Measurements from ENCODE around the gene SLC29A2.

The SLC29A2 gene

DNA sequence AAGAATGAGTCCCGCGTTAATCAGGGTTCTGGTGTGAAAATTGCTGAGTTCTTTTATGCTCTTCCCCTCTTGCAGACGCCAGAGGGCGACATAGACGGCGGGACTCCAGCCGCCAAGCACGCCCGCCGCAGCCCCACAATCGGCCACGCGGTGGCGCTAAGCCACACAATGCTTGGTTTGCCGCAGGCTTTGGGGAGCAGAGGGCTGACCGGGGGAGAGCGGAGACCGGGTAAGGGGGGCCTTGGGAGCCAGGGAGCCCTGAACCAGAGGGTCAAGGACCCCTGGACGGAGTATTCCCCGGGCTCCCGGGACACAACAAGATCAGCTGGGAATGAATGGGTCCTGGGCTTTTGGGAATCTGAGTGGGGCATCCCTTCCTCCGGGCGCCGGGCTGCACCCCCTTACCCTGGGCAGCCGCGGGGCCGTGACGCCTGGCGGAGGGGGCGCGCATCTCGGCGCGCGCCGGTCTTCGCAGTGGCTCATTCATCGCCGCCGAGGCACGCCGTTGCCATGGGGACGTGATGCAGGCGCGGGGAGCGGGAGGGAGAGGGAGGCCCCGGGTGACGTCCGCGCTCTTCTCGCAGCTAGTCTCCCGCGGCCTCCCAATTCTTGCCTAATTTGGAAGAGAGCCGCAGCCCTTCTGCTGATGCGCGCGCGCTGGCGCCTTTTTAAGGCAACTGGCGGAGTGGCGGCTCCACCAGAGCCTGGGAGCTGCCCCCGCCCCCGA is 37.1 kb upstream of the SLC29A2 start (continued):
- no peak for TF ChIP-seq ZNF664 (tag by site-specific recombination; IDR thresholded peaks at IDR 0.05)
- TF ChIP-seq ZNF121 (tag by site-specific recombination; IDR thresholded peaks at IDR 0.05), result no peak
- TF ChIP-seq GLI2 (tag by site-specific recombination; IDR thresholded peaks at IDR 0.05; ENCODE audit: borderline replicate concordance, low read depth), result no peak
- no peak for TF ChIP-seq ZBTB1 (tag by site-specific recombination; IDR thresholded peaks at IDR 0.05)
- TF ChIP-seq ZNF169 (tag by site-specific recombination; IDR thresholded peaks at IDR 0.05), result no peak
- peak; percentile 65; the same call in 1 of the 2 replicates for TF ChIP-seq GLIS1 (tag by site-specific recombination; IDR thresholded peaks at IDR 0.05)
- no peak; the same call in 1 of the 2 replicates for TF ChIP-seq ZNF777 (tag by site-specific recombination; IDR thresholded peaks at IDR 0.05; ENCODE audit: borderline replicate concordance)
- no peak for TF ChIP-seq ZNF19 (tag by site-specific recombination; IDR thresholded peaks at IDR 0.05; ENCODE audit: low read depth)
- peak; percentile 92 for TF ChIP-seq ZBTB26 (tag by site-specific recombination; optimal IDR thresholded peaks at IDR 0.05)
- no peak for TF ChIP-seq ZBTB6 (tag by site-specific recombination; IDR thresholded peaks at IDR 0.05)
- no peak for TF ChIP-seq ZNF112 (tag by site-specific recombination; IDR thresholded peaks at IDR 0.05)
- no peak for TF ChIP-seq KLF7 (tag by site-specific recombination; IDR thresholded peaks at IDR 0.05; ENCODE audit: borderline replicate concordance)
- TF ChIP-seq ZNF48 (tag by site-specific recombination; IDR thresholded peaks at IDR 0.05), result no peak
- TF ChIP-seq, protein P1, sequence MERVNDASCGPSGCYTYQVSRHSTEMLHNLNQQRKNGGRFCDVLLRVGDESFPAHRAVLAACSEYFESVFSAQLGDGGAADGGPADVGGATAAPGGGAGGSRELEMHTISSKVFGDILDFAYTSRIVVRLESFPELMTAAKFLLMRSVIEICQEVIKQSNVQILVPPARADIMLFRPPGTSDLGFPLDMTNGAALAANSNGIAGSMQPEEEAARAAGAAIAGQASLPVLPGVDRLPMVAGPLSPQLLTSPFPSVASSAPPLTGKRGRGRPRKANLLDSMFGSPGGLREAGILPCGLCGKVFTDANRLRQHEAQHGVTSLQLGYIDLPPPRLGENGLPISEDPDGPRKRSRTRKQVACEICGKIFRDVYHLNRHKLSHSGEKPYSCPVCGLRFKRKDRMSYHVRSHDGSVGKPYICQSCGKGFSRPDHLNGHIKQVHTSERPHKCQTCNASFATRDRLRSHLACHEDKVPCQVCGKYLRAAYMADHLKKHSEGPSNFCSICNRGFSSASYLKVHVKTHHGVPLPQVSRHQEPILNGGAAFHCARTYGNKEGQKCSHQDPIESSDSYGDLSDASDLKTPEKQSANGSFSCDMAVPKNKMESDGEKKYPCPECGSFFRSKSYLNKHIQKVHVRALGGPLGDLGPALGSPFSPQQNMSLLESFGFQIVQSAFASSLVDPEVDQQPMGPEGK (tag by site-specific recombination; IDR thresholded peaks at IDR 0.05), result peak; percentile 91
- TF ChIP-seq FEZF1 (tag by site-specific recombination; IDR thresholded peaks at IDR 0.05), result no peak
- no peak for TF ChIP-seq HOXA7 (CRISPR knock-in tag; IDR thresholded peaks at IDR 0.05; ENCODE audit: borderline replicate concordance)
- no peak for TF ChIP-seq KLF1 (tag by site-specific recombination; IDR thresholded peaks at IDR 0.05)
- TF ChIP-seq ZSCAN16 (tag by site-specific recombination; IDR thresholded peaks at IDR 0.05), result no peak
- peak; percentile 23; the same call in 1 of the 2 replicates for TF ChIP-seq SP2 (tag by site-specific recombination; IDR thresholded peaks at IDR 0.05)
- TF ChIP-seq ZNF692 (tag by site-specific recombination; IDR thresholded peaks at IDR 0.05), result no peak
- TF ChIP-seq, protein P2, sequence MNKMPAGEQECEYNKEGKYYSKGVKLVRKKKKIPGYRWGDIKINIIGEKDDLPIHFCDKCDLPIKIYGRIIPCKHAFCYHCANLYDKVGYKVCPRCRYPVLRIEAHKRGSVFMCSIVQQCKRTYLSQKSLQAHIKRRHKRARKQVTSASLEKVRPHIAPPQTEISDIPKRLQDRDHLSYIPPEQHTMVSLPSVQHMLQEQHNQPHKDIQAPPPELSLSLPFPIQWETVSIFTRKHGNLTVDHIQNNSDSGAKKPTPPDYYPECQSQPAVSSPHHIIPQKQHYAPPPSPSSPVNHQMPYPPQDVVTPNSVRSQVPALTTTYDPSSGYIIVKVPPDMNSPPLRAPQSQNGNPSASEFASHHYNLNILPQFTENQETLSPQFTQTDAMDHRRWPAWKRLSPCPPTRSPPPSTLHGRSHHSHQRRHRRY (tag by site-specific recombination; IDR thresholded peaks at IDR 0.05), result no peak
- no peak for TF ChIP-seq ZNF768 (tag by site-specific recombination; IDR thresholded peaks at IDR 0.05)
- TF ChIP-seq ZFP69B (tag by site-specific recombination; IDR thresholded peaks at IDR 0.05), result peak; percentile 33; the same call in 1 of the 2 replicates
- TF ChIP-seq MZF1 (tag by site-specific recombination; IDR thresholded peaks at IDR 0.05; ENCODE audit: borderline replicate concordance), result peak; percentile 98
- TF ChIP-seq, protein P3, sequence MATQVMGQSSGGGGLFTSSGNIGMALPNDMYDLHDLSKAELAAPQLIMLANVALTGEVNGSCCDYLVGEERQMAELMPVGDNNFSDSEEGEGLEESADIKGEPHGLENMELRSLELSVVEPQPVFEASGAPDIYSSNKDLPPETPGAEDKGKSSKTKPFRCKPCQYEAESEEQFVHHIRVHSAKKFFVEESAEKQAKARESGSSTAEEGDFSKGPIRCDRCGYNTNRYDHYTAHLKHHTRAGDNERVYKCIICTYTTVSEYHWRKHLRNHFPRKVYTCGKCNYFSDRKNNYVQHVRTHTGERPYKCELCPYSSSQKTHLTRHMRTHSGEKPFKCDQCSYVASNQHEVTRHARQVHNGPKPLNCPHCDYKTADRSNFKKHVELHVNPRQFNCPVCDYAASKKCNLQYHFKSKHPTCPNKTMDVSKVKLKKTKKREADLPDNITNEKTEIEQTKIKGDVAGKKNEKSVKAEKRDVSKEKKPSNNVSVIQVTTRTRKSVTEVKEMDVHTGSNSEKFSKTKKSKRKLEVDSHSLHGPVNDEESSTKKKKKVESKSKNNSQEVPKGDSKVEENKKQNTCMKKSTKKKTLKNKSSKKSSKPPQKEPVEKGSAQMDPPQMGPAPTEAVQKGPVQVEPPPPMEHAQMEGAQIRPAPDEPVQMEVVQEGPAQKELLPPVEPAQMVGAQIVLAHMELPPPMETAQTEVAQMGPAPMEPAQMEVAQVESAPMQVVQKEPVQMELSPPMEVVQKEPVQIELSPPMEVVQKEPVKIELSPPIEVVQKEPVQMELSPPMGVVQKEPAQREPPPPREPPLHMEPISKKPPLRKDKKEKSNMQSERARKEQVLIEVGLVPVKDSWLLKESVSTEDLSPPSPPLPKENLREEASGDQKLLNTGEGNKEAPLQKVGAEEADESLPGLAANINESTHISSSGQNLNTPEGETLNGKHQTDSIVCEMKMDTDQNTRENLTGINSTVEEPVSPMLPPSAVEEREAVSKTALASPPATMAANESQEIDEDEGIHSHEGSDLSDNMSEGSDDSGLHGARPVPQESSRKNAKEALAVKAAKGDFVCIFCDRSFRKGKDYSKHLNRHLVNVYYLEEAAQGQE (tag by site-specific recombination; IDR thresholded peaks at IDR 0.05), result no peak
- TF ChIP-seq ZNF433 (tag by site-specific recombination; IDR thresholded peaks at IDR 0.05; ENCODE audit: low read depth), result no peak
- TF ChIP-seq YY2 (tag by site-specific recombination; IDR thresholded peaks at IDR 0.05), result no peak
- TF ChIP-seq ZNF558 (tag by site-specific recombination; IDR thresholded peaks at IDR 0.05), result no peak

Data from HEK293 (cell line).